ENCODE results near the gene ZC3H13.

- TF ChIP-seq EZH2 (IDR thresholded peaks at IDR 0.05; ENCODE audit: borderline replicate concordance, low read depth, low read length, poor library complexity, severe bottlenecking): no peak
- TF ChIP-seq CTCF (conservative IDR thresholded peaks at IDR 0.05; ENCODE audit: low read depth, low read length): no peak
Observed at GRCh38 chr13:45921162-45921736, 131.3 kb downstream of the ZC3H13 start.

Measured in A673 (cell line).